Heart left ventricle (tissue), 16 donors: ENCODE results near the gene EREG. TPM values are rescaled to one million over a fixed set of nuclear protein-coding genes. Genes with fewer than 3 reads are reported as not detected.

Experiments
- ATAC-seq, 4 donors: fragments of 200-7000 bp; cut with Tn5 transposase; one replicate each; pipeline ENCODE4 v1.9.1; 2020 to 2022; ENCODE audit warnings: moderate library complexity in 4 of 4, mild to moderate bottlenecking in 3 of 4, moderate number of reproducible peaks in 1 of 4
- DNase-seq, 5 donors: peaks; one replicate each; pipeline ENCODE4 v3.0.0-alpha.2; 2020
- H3K27ac ChIP-seq, 12 donors: fragments of 200-600 bp; sonication (generic) in 4 of 12; one replicate each; pipeline versions ENCODE4 v1.5.0 to v1.8.0; 2016 to 2022; ENCODE audit warnings: mild to moderate bottlenecking in 2 of 12
- H3K27me3 ChIP-seq, 9 donors: fragments of 200-600 bp; sonication (generic) in 2 of 9; one replicate each; pipeline versions ENCODE4 v1.5.1 to v1.8.0; 2016 to 2022; ENCODE audit warnings: mild to moderate bottlenecking in 3 of 9
- H3K36me3 ChIP-seq, 9 donors: fragments of 200-600 bp; sonication (generic) in 2 of 9; one replicate each; pipeline versions ENCODE4 v1.5.0 to v1.8.0; 2018 to 2022; ENCODE audit warnings: mild to moderate bottlenecking in 2 of 9
- H3K4me1 ChIP-seq, 12 donors: fragments of 200-600 bp; sonication (generic) in 4 of 12; one replicate each; pipeline versions ENCODE4 v1.5.0 to v1.8.0; 2016 to 2022; ENCODE audit warnings: mild to moderate bottlenecking in 3 of 12
- H3K4me3 ChIP-seq, 12 donors: fragments of 200-600 bp; sonication (generic) in 4 of 12; one replicate each; pipeline versions ENCODE4 v1.5.0 to v1.8.0; 2017 to 2022; ENCODE audit warnings: mild to moderate bottlenecking in 9 of 12, moderate library complexity in 4 of 12
- H3K9me3 ChIP-seq, 12 donors: fragments of 200-600 bp; sonication (generic) in 4 of 12; one replicate each; pipeline versions ENCODE4 v1.5.0 to v1.8.0; 2016 to 2022; ENCODE audit warnings: mild to moderate bottlenecking in 1 of 12
- POLR2A ChIP-seq, 2 donors: fragments of 450-650 bp; IDR thresholded peaks; one replicate each; pipeline ENCODE4 v1.6.1; 2017; ENCODE audit warnings: antibody characterized with exemption in 2 of 2, mild to moderate bottlenecking in 2 of 2, moderate library complexity in 2 of 2
- whole genome bisulfite sequencing, 4 donors: extraction: QIAGEN DNeasy Blood & Tissue Kit in 2 of 4; methylation state at CpG; one replicate each; pipeline versions ENCODE4 v1.1.5 to v1.1.7; 2013 to 2018; 5-methylcytosine and 5-hydroxymethylcytosine counted together
- intact Hi-C, 10 donors: fragments of 100-400 bp; cut with DNase I; formaldehyde crosslinking; loops; one replicate each; pipeline versions ENCODE4 v1.11.1 to v1.14.2; 2022
- polyA plus RNA-seq, 2 donors: library from polyadenylated mRNA; stranded (reverse); fragments of 200-250 nt; gene quantifications; one replicate each; pipeline ENCODE4 v1.2.3, GENCODE V29; 2013
- total RNA-seq, 9 donors: library from RNA; depleted of rRNA in 2 of 9; stranded (reverse); fragments of >200 nt in 2 of 9; fragmentation: NEBNext Ultra II Directional in 3 of 9; extraction: Animal tissue kit (Norgen Biotek cat#: 25700) in 3 of 9; gene quantifications; one replicate each; pipeline versions ENCODE4 v1.1.0 to v1.2.4, GENCODE V29; 2016 to 2023
- TF ChIP-seq, protein P1 (sequence below), 12 donors: fragments of 200-600 bp; sonication (generic) in 4 of 12; IDR thresholded peaks; one replicate each; pipeline versions ENCODE4 v1.5.0 to v1.8.0; 2018 to 2022; ENCODE audit warnings: antibody characterized with exemption in 12 of 12, mild to moderate bottlenecking in 5 of 12
- donor health status: ischemic (EF 13 %, LVEDD 7.1; RV severe dilation, severe dysfunction).
- donor health status: healthy with polysubstance abuse.
- donor health status: DM: no; HTN: yes; CAD: no.
- donor health status: DM: no; HTN: no; CAD: no.
- donor health status: ischemic (EF 25% LVEDD 6.9; RV normal size, moderate dysfunction).
- donor health status: ischemic (EF 25% LVEDD 5.7; RV mildly dilated, moderate dysfunction).
- donor health status: healthy.
- donor health status: DM: yes; HTN: yes; CAD: no.
- donor health status: ischemic (EF 35%, LVEDD 5.7; RV mildly dilated, moderate dysfunction).
- donor health status: nonischemic (EF 11% LVEDD 7.7; RV severe dilation, severe dysfunction).
- donor health status: DM: yes; HTN: yes; CAD: no.
- donor health status: PGD.
- donor health status: ischemic (EF 29% LVEDD 5.4; RV normal size, mild dysfunction).
- donor health status: nonischemic (EF 23%, LVEDD 6.1; RV moderate dilation, normal function).

Gene EREG
- total and polyA plus RNA-seq, 11 donors = 0.09 to 8.6 (median 0.83) TPM; not detected in 3

GRCh38 chr4:74412225-74412624, 47.3 kb downstream of the EREG start:
- intact Hi-C loops = no loop called here
- Histone ChIP-seq H3K4me1 (no peaks in the 10 kb centered on the region), H3K27ac (no peak overlapping the region), H3K36me3 (no peaks in the 10 kb centered on the region), H3K27me3 (no peaks in the 10 kb centered on the region), H3K4me3 (no peak overlapping the region), H3K9me3 (no peaks in the 10 kb centered on the region)
- TF ChIP-seq, protein P1, sequence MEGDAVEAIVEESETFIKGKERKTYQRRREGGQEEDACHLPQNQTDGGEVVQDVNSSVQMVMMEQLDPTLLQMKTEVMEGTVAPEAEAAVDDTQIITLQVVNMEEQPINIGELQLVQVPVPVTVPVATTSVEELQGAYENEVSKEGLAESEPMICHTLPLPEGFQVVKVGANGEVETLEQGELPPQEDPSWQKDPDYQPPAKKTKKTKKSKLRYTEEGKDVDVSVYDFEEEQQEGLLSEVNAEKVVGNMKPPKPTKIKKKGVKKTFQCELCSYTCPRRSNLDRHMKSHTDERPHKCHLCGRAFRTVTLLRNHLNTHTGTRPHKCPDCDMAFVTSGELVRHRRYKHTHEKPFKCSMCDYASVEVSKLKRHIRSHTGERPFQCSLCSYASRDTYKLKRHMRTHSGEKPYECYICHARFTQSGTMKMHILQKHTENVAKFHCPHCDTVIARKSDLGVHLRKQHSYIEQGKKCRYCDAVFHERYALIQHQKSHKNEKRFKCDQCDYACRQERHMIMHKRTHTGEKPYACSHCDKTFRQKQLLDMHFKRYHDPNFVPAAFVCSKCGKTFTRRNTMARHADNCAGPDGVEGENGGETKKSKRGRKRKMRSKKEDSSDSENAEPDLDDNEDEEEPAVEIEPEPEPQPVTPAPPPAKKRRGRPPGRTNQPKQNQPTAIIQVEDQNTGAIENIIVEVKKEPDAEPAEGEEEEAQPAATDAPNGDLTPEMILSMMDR (IDR thresholded peaks at IDR 0.05) = no peak
- TF ChIP-seq POLR2A (IDR thresholded peaks at IDR 0.05) = no peak
- ATAC-seq (no peak), DNase-seq (no peak)

- Histone ChIP-seq H3K36me3 (no peaks in the 10 kb centered on the region), H3K27me3 (no peaks in the 10 kb centered on the region), H3K9me3 (no peaks in the 10 kb centered on the region), H3K4me3 (no peak overlapping the region), H3K4me1 (no peaks in the 10 kb centered on the region), H3K27ac (no peak overlapping the region)
- ATAC-seq (no peak), DNase-seq (no peak)
- TF ChIP-seq, protein P1 (IDR thresholded peaks at IDR 0.05) = no peak
- TF ChIP-seq POLR2A (IDR thresholded peaks at IDR 0.05) = no peak
- intact Hi-C loops = no loop called here
Observed at GRCh38 chr4:74413265-74413664, 48.3 kb downstream of the EREG start.

DNA sequence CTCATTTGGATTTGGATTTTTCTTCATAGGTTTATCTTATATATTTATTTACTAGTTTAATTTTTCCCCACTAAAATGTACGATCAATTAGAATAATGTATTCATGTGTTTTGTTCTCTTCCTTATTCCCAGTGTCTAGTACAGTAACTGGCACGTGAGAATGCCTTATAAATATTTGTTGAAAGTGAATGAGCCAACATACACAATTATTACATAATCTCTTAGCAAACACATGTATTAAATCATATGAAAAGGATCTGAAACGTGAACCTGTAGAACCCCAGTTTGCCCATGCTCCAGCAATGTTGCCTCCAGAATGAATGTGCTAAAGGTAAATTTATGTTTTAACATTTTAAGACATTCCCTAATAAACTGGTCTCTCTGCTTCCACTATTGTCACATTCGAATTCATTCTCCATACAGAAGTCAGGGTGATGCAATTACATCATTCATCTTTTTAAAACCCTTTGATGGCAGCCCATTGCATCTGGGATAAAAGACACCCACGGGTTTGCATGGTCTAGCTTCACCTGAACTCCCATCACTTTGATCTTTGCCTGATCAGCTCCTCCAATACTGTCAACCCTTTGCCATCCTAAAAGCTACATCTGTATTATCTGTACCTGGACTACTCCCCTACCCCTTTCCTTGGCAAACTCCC, 49.3 kb downstream of the EREG start:
- H3K4me1 ChIP-seq = no peaks in the 10 kb centered on the region
- no peak overlapping the region for H3K27ac ChIP-seq
- no peaks in the 10 kb centered on the region for H3K27me3 ChIP-seq
- no peaks in the 10 kb centered on the region for H3K36me3 ChIP-seq
- WGBS, 4 donors = 68 to 74% (median 71%) methylated on average over 5 of the region's 5 CpGs
- DNase-seq = no peak
- H3K9me3 ChIP-seq = no peaks in the 10 kb centered on the region
- ATAC-seq = no peak
- intact Hi-C loops = no loop called here
- H3K4me3 ChIP-seq = no peak overlapping the region
- no peak for TF ChIP-seq POLR2A (IDR thresholded peaks at IDR 0.05)
- TF ChIP-seq, protein P1 (IDR thresholded peaks at IDR 0.05) = no peak

DNA sequence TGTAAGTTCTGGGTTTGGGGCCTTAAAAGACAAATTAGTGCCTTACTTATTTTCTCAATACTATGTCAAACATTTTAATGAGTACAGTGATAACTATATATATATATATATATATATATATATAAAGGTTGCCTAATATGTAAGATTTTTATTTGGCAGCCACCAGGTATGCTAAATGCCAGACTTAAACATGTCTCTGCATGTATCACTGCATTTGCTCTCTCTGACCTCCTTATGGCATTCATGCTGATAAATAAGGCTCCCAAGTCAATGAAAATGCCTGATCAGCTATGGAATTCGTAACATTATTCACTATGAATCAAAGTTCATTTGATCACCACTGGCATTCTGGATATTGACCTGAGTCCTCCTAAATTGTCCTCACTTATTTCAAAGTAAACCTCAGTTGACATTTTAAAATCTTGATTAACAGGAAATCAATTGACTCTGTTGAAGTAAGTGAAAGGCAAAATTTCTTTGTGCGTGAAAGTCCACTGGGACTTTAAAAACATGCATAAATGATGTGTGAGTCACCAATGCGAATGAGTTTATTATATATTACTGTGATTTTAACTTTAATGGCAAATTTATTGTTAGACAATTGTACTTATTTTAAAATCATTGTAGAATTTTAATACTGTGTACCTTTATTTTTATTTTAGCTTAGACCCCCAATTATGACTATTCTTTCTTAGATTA, 50.8 kb downstream of the EREG start:
- no peaks in the 10 kb centered on the region for H3K36me3 ChIP-seq
- H3K9me3 ChIP-seq = no peaks in the 10 kb centered on the region
- H3K4me3 ChIP-seq = no peak overlapping the region
- ATAC-seq = no peak
- DNase-seq = no peak
- 84 to 89% (median 89%) methylated on average over 3 of the region's 3 CpGs for WGBS, 4 donors
- no peak overlapping the region for H3K27ac ChIP-seq
- no peaks in the 10 kb centered on the region for H3K4me1 ChIP-seq
- H3K27me3 ChIP-seq = no peaks in the 10 kb centered on the region
- TF ChIP-seq POLR2A (IDR thresholded peaks at IDR 0.05) = no peak
- TF ChIP-seq, protein P1 (IDR thresholded peaks at IDR 0.05) = no peak
- intact Hi-C loops = no loop called here
